T-helper 9 cell (primary cell): ENCODE data around the gene CDH23.

Source experiments
- DNase-seq: peaks from one replicate; pipeline ENCODE4 v3.0.0-alpha.2; 2020

The CDH23 gene

GRCh38 chr10:71487726-71488125 lies 91.0 kb downstream of the CDH23 start:
- no peak for DNase-seq

GRCh38 chr10:71489077-71489476 lies 92.4 kb downstream of the CDH23 start:
- no peak for DNase-seq

GRCh38 chr10:71492872-71493271 lies 96.2 kb downstream of the CDH23 start:
- DNase-seq: no peak

- no peak for DNase-seq
These were observed 97.0 kb downstream of the CDH23 start for GRCh38 chr10:71493741-71494140.

- DNase-seq: no peak
These were observed 97.8 kb downstream of the CDH23 start for GRCh38 chr10:71494476-71494875.

- no peak for DNase-seq
These were observed 98.3 kb downstream of the CDH23 start for GRCh38 chr10:71494980-71495381.

GRCh38 chr10:71496927-71497762 lies 100.4 kb downstream of the CDH23 start:
- no peak for DNase-seq

GRCh38 chr10:71497763-71498326 lies 101.1 kb downstream of the CDH23 start:
- DNase-seq: no peak

- no peak for DNase-seq
These were observed 104.7 kb downstream of the CDH23 start for GRCh38 chr10:71501402-71501801.

GRCh38 chr10:71502190-71502589 lies 105.5 kb downstream of the CDH23 start:
- no peak for DNase-seq

- DNase-seq: no peak
These were observed 106.1 kb downstream of the CDH23 start for GRCh38 chr10:71502851-71503250.

- no peak for DNase-seq
These were observed 107.4 kb downstream of the CDH23 start for GRCh38 chr10:71504168-71504567.

- no peak for DNase-seq
These were observed 107.8 kb downstream of the CDH23 start for GRCh38 chr10:71504570-71504969.

- DNase-seq: no peak
These were observed 109.1 kb downstream of the CDH23 start for GRCh38 chr10:71505862-71506261.

- no peak for DNase-seq
These were observed 112.7 kb downstream of the CDH23 start for GRCh38 chr10:71509444-71509843.

- no peak for DNase-seq
These were observed 114.5 kb downstream of the CDH23 start for GRCh38 chr10:71511206-71511605.

- no peak for DNase-seq
These were observed 115.6 kb downstream of the CDH23 start for GRCh38 chr10:71512312-71512711.

- DNase-seq: no peak
These were observed 116.2 kb downstream of the CDH23 start for GRCh38 chr10:71512761-71513539.

- no peak for DNase-seq
These were observed 116.8 kb downstream of the CDH23 start for GRCh38 chr10:71513540-71513853.

- no peak for DNase-seq
These were observed 117.2 kb downstream of the CDH23 start for GRCh38 chr10:71513936-71514335.

- DNase-seq: no peak
These were observed 118.9 kb downstream of the CDH23 start for GRCh38 chr10:71515531-71516172.

GRCh38 chr10:71516890-71517289 lies 120.2 kb downstream of the CDH23 start:
- DNase-seq: no peak
